GM21526 (cell line): ENCODE measurements around the gene PCK2.

ENCODE experiments used
- ATAC-seq: cut with Tn5 transposase; IDR thresholded peaks from one replicate; pipeline ENCODE4 v1.9.1; 2021; ENCODE audit warnings: moderate library complexity; ENCODE audit not compliant: unreplicated experiment, low FRiP score

The PCK2 gene

DNA sequence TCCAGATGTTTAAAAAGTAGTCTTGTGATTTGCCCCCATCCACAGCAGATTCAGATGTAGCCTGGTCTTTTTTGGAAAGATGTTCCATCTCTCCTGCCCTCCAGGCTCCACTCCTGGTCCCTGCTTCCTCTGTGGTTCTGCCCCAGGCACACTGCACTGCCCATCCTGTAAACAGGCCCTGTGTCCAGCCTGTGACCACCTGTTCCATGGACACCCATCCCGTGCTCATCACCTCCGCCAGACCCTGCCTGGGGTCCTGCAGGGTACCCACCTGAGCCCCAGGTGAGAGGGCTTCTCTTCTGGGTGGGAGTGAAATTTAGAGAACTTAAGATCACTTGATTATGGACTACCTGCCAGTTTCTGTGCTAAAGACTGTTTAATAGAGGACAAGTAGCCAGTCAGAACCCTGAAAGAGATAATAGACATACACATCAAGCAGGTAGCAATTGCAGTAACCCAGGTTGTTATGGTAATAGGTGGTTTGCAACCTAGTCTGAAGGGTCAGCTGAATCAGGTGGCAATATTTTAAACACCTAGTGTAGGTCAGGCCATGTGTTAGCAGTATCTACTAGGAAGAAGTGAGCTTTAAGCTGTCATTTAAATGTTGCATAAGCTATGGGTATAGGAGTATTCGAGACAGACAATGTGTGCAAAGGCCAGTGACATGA lies 55.3 kb downstream of the PCK2 start:
- no peak for ATAC-seq

DNA sequence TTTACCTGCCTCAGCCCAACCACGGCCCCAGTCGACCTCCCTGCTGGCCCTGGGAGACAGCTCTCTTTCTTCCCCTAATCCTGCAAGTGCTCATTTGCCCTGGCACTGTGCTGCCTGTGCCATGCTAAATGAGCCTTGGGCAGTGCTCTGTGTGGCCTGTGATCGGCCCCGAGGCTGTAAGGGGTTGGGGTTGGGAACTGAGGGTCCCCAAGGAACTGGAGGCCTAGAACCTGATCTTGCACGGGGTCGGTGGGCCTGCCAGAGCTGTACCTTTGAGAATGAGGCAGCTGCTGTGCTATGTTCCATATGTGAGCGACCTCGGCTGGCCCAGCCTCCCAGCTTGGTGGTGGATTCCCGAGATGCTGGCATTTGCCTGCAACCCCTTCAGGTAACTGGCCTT lies 56.0 kb downstream of the PCK2 start:
- ATAC-seq = no peak

DNA sequence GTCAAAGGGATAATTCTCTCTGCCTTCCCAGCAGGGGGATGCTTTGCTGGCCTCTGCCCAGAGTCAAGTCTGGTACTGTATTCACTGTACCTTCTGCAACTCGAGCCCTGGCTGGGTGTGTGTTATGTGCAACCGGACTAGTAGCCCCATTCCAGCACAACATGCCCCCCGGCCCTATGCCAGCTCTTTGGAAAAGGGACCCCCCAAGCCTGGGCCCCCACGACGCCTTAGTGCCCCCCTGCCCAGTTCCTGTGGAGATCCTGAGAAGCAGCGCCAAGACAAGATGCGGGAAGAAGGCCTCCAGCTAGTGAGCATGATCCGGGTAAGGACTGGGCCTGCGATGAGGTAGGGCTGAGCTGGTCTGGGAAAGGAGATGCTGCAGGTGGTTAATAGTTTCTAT lies 56.5 kb downstream of the PCK2 start:
- no peak for ATAC-seq

DNA sequence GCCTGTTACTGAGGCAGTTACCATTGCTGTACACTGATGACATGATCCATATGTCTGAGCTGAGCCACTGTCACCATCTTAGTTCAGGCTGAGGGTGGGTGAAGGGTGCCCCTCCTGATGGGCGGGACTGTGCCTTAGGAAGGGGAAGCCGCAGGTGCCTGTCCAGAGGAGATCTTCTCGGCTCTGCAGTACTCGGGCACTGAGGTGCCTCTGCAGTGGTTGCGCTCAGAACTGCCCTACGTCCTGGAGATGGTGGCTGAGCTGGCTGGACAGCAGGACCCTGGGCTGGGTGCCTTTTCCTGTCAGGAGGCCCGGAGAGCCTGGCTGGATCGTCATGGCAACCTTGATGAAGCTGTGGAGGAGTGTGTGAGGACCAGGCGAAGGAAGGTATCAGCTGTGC lies 56.9 kb downstream of the PCK2 start:
- ATAC-seq = no peak

DNA sequence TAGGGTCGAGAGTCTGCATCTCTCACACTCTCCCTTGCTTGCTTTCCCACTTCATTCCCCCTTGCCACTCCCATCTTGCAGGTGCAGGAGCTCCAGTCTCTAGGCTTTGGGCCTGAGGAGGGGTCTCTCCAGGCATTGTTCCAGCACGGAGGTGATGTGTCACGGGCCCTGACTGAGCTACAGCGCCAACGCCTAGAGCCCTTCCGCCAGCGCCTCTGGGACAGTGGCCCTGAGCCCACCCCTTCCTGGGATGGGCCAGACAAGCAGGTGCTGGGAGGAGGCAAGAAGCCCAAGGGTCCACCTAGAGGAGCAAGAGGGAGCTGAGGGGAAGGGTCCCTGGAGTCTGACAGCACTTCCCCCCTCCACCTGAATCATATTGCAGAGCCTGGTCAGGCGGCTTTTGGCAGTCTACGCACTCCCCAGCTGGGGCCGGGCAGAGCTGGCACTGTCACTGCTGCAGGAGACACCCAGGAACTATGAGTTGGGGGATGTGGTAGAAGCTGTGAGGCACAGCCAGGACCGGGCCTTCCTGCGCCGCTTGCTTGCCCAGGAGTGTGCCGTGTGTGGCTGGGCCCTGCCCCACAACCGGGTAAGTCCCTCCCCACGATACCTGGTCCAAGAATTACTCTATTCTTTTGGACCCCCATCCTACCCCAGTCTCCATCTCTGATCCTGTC lies 57.4 kb downstream of the PCK2 start:
- no peak for ATAC-seq
